Placental epithelial cell (primary cell): ENCODE measurements around the gene LRIG3. TPM values are rescaled to one million over a fixed set of nuclear protein-coding genes. Genes with fewer than 3 reads are reported as not detected.

Experiments
- total RNA-seq: library from RNA; depleted of rRNA; stranded (reverse); fragments of >200 nt; gene quantifications from 2 replicates; pipeline ENCODE4 v1.2.3, GENCODE V29; 2012

Gene LRIG3
- total RNA-seq = 4.3 and 9.0 TPM in 2 replicates

GRCh38 chr12:58920102-58920960, at the start of gene LRIG3:
Gene LRIG3 (minus strand): TSS chr12:58920504. CDS start chr12:58920235, 269 bp downstream.

